SK-N-MC (cell line): ENCODE results near the gene PTPN14.

Experiments used
- EZH2 ChIP-seq: fragments of 200-600 bp; sonication (generic); IDR thresholded peaks from one replicate; pipeline ENCODE4 v1.6.1; 2017; ENCODE audit warnings: antibody characterized with exemption
- FOXP2 ChIP-seq: optimal IDR thresholded peaks from 2 replicates; pipeline ENCODE3; 2011; ENCODE audit warnings: mild to moderate bottlenecking, moderate library complexity; ENCODE audit not compliant: insufficient read depth; ENCODE audit errors: extremely low read length, control extremely low read depth
- POLR2AphosphoS5 ChIP-seq: IDR thresholded peaks from 2 replicates; pipeline ENCODE4 v1.6.1; 2012; ENCODE audit warnings: mild to moderate bottlenecking, low read depth, low read length, borderline replicate concordance

GRCh38 chr1:214537219-214537618, 14.2 kb downstream of the PTPN14 start:
- TF ChIP-seq POLR2AphosphoS5 (no peak), EZH2 (no peak), FOXP2 (no peak)
